Testis (tissue), 3 donors: ENCODE results near the gene IL15RA. TPM values are rescaled to one million over a fixed set of nuclear protein-coding genes. Genes with fewer than 3 reads are reported as not detected.
"Not testable (repeated sequence)": the region's sequence is repeated elsewhere in the genome, so short reads cannot be mapped to it uniquely, and the experiment has no call there.

ENCODE experiments used
- DNase-seq: peaks from one replicate; pipeline ENCODE4 v3.0.0-alpha.2; 2019
- H3K27ac ChIP-seq, 2 donors: fragments of 200-600 bp; sonication (generic); one replicate each; pipeline ENCODE4 v1.5.1; 2019
- H3K27me3 ChIP-seq: fragments of 200-600 bp; sonication (generic); one replicate; pipeline ENCODE4 v1.5.1; 2019
- H3K36me3 ChIP-seq: fragments of 200-600 bp; sonication (generic); one replicate; pipeline ENCODE4 v1.5.1; 2017; ENCODE audit warnings: low read depth; ENCODE audit errors: missing control alignments
- H3K4me1 ChIP-seq: fragments of 200-600 bp; sonication (generic); one replicate; pipeline ENCODE4 v1.5.1; 2019
- H3K4me3 ChIP-seq, 2 donors: fragments of 200-600 bp; sonication (generic); one replicate each; pipeline ENCODE4 v1.5.1; 2017 to 2019
- H3K9me3 ChIP-seq: fragments of 200-600 bp; sonication (generic); one replicate; pipeline ENCODE4 v1.5.1; 2017
- POLR2A ChIP-seq: fragments of 450-650 bp; IDR thresholded peaks from one replicate; pipeline ENCODE4 v1.6.1; 2017; ENCODE audit warnings: antibody characterized with exemption, mild to moderate bottlenecking, moderate library complexity
- WGBS, 2 donors: methylation state at CpG; one replicate each; pipeline ENCODE4 v1.1.5; 2018; 5-methylcytosine and 5-hydroxymethylcytosine counted together
- intact Hi-C: fragments of 100-400 bp; cut with DNase I; formaldehyde crosslinking; loops from one replicate; pipeline ENCODE4 v1.15.1; 2023; ENCODE audit warnings: low total_unique reads
- polyA plus RNA-seq: library from polyadenylated mRNA; stranded (reverse); fragments of 350-450 nt; fragmentation: Illumina TruSeq; extraction: RNeasy Lipid Tissue Mini Kit (QIAGEN cat#74804); gene quantifications from one replicate; pipeline ENCODE4 v1.2.3, GENCODE V29; 2014; ENCODE audit warnings: low read depth, low replicate concordance; ENCODE audit not compliant: insufficient read depth
- total RNA-seq, 2 donors: library from RNA; depleted of rRNA; stranded (reverse); fragments of >200 nt; gene quantifications; one replicate each; pipeline ENCODE4 v1.2.3, GENCODE V29; 2016
- TF ChIP-seq, protein P1 (sequence below), 3 experiments: fragments of 450-650 bp in 2 of 3; fragments of 200-600 bp in 1 of 3; sonication (generic) in 1 of 3; IDR thresholded peaks; one replicate each; pipeline ENCODE4 v1.5.1; 2016 to 2019; ENCODE audit warnings: antibody characterized with exemption in 3 of 3, mild to moderate bottlenecking in 2 of 3, moderate library complexity in 1 of 3

IL15RA gene
- total and polyA plus RNA-seq, 3 donors from 2014 or later = 15.6 to 21.9 (median 18.3) TPM

DNA sequence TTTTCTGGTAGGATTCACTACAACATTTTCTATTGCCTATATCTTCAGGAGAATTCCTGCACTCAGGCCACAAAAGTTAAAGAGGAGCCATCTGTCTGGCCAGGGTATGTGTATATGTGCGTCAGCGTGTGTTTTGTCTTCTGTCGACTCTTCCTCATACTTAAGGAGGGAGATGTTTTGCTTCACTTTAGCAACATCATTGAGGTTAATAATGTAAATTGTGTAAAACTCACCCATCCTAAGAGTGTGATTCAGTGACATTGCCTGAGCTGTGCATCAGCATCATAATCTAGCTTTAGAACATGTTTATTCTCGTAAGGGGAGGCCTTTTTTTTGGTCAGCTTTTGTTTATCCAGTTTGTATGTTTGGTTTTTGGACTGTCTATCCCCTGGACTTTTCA lies 63.6 kb downstream of the IL15RA start:
- H3K9me3 ChIP-seq = no peaks in the 10 kb centered on the region
- H3K27ac ChIP-seq = no peak overlapping the region
- H3K36me3 ChIP-seq = no peaks in the 10 kb centered on the region
- H3K4me1 ChIP-seq = no peaks in the 10 kb centered on the region
- 95 to 96% methylated on average over 4 of the region's 4 CpGs for WGBS, 2 donors
- no peak for DNase-seq
- intact Hi-C loops = no loop called here
- TF ChIP-seq POLR2A = no peak
- no peak overlapping the region for H3K4me3 ChIP-seq
- no peaks in the 10 kb centered on the region for H3K27me3 ChIP-seq

DNA sequence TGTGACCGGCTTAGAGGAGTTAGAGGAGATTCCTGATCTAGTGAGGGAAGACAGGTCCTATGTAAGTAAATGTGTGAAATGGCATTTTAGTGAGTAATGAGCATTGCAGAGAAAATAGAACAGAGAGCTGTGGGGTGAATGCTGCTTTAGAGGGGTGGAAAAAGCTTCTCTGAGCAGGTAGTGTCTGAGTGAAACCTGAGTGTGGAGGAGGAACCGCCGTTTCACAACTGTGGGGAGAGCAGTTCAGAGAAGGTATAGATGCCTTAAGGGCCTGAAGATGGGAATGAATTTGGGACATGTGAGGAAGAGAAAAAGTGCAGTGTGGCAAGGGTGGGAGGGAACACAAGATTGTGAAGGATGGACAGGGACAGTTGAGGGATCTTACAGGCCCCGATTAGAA lies 65.7 kb downstream of the IL15RA start:
- WGBS, 2 donors = 92 to 94% methylated on average over 4 of the region's 4 CpGs
- intact Hi-C loops = no loop called here

DNA sequence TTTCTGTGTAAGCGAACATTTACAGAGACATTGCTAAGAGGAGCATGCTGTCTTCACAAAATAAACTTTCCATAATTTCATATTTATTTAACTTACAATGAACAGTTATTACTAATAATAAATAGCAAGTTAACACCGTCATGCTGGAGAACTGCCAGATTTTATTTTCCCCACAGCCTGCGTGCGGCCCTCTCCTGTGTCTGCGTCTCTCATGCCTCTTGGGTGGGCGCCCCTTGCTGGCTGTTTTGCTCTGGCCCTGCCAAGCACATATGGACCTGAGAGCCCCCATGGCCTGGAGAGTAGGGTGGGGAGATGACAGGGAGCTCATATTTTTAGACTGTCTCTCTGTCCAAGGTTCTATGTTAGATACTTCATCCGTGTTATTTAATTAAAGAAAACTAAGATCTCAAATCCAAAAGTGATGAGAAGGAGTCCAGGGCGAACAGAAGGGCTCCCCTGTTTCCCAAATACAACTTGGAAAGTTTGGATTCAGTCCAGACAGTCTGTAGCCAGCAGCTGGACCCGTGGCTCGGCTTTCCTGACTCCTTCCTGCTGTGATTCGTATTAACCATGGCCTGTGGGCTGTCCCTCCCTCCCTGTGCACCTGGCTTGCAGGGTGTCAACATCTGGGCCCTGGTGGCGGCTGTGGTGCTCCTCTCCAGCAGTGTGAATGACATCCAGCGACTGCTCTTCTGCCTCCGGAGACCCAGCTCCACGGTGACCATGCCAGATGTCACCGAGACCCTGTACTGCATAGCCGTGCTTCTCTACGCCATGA lies 66.8 kb downstream of the IL15RA start:
- WGBS, 2 donors = 78 to 79% methylated on average over 12 to 18 of the region's 18 CpGs
- H3K9me3 ChIP-seq = no peaks in the 10 kb centered on the region
- DNase-seq = no peak
- no peak overlapping the region for H3K27ac ChIP-seq
- TF ChIP-seq, protein P1, sequence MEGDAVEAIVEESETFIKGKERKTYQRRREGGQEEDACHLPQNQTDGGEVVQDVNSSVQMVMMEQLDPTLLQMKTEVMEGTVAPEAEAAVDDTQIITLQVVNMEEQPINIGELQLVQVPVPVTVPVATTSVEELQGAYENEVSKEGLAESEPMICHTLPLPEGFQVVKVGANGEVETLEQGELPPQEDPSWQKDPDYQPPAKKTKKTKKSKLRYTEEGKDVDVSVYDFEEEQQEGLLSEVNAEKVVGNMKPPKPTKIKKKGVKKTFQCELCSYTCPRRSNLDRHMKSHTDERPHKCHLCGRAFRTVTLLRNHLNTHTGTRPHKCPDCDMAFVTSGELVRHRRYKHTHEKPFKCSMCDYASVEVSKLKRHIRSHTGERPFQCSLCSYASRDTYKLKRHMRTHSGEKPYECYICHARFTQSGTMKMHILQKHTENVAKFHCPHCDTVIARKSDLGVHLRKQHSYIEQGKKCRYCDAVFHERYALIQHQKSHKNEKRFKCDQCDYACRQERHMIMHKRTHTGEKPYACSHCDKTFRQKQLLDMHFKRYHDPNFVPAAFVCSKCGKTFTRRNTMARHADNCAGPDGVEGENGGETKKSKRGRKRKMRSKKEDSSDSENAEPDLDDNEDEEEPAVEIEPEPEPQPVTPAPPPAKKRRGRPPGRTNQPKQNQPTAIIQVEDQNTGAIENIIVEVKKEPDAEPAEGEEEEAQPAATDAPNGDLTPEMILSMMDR (IDR thresholded peaks at IDR 0.05) = no peak
- no peak for TF ChIP-seq POLR2A
- no peak overlapping the region for H3K4me3 ChIP-seq
- intact Hi-C loops = no loop called here
- H3K27me3 ChIP-seq = no peaks in the 10 kb centered on the region
- no peaks in the 10 kb centered on the region for H3K36me3 ChIP-seq
- no peaks in the 10 kb centered on the region for H3K4me1 ChIP-seq

More for the DNA sequence above, 65.7 kb downstream of the IL15RA start:
- H3K9me3 ChIP-seq = no peaks in the 10 kb centered on the region
- no peak overlapping the region for H3K4me3 ChIP-seq
- H3K36me3 ChIP-seq = no peaks in the 10 kb centered on the region
- TF ChIP-seq POLR2A = no peak
- TF ChIP-seq, protein P1 (IDR thresholded peaks at IDR 0.05) = no peak
- DNase-seq = no peak
- H3K27me3 ChIP-seq = no peaks in the 10 kb centered on the region
- H3K27ac ChIP-seq = no peak overlapping the region
- H3K4me1 ChIP-seq = no peaks in the 10 kb centered on the region

DNA sequence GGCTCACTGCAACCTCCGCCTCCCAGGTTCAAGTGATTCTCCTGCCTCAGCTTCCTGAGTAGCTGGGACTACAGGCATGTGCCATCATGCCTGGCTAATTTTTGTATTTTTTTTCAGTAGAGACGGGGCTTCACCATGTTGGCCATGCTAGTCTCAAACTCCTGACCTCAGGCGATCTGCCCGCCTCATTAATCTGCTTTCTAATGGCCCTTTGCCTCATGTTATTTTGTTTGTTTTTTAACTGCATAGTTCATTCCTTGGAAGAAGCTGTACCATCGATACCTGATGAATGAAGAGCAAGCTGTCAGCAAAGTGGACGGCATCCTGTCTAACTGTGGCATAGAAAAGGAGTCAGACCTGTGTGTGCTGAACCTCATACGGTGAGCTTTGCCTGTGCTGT lies 68.7 kb downstream of the IL15RA start:
- H3K27ac ChIP-seq, H3K36me3 ChIP-seq, H3K9me3 ChIP-seq, H3K4me1 ChIP-seq, H3K4me3 ChIP-seq, intact Hi-C loops, H3K27me3 ChIP-seq, DNase-seq: not testable (repeated sequence)
- 93 to 94% methylated on average over 7 of the region's 7 CpGs for WGBS, 2 donors

DNA sequence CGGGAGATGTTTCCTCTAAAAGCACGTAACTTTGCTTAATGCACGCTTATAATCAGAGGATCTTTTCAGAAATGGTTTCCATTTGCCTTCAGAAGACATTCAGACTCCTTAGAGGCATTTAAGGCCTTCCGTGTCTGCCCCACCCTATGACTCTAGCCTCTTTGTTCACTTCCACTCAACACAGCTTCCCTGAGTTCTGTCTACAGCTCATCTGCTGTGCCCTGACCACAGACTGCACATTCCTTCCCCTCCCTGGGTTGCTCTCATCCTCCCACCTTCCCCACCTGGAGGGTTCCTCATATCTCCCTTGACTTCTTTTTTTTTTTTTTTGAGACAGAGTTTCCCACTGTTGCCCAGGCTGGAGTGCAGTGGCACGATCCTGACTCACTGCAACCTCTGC lies 70.7 kb downstream of the IL15RA start:
- Histone ChIP-seq H3K9me3 (no peaks in the 10 kb centered on the region), H3K27me3 (no peaks in the 10 kb centered on the region), H3K36me3 (no peaks in the 10 kb centered on the region), H3K27ac (no peak overlapping the region), H3K4me3 (no peak overlapping the region), H3K4me1 (no peaks in the 10 kb centered on the region)
- intact Hi-C loops = no loop called here
- 88 to 95% methylated on average over 5 of the region's 5 CpGs for WGBS, 2 donors
- no peak for DNase-seq
- no peak for TF ChIP-seq POLR2A
- TF ChIP-seq, protein P1 (IDR thresholded peaks at IDR 0.05) = no peak
